ENCODE measurements around the gene SMARCA5.
"Not testable (repeated sequence)": the region's sequence is repeated elsewhere in the genome, so short reads cannot be mapped to it uniquely, and the experiment has no call there.

SMARCA5 gene

GRCh38 chr4:143524211-143524610, 10.7 kb downstream of the SMARCA5 start:
- no peak overlapping the region for H3K4me3 ChIP-seq (ENCODE audit: low read depth, low read length)
- H3K27ac ChIP-seq (ENCODE audit: extremely low read depth, low read depth, low read length) = no peak overlapping the region
- CTCF ChIA-PET = interaction anchor here (0.6 kb wide), 1 partner anchor 14 kb away, joined by 3 read pairs; no protein-coding TSS in a partner anchor
- TF ChIP-seq ZNF639 (tag by site-specific recombination; IDR thresholded peaks at IDR 0.05) = no peak
- no peak for TF ChIP-seq ZNF366 (tag by site-specific recombination; conservative IDR thresholded peaks at IDR 0.05)
- TF ChIP-seq ZNF561 (tag by site-specific recombination; IDR thresholded peaks at IDR 0.05; ENCODE audit: borderline replicate concordance) = no peak
- no peak for TF ChIP-seq ZNF580 (tag by site-specific recombination; IDR thresholded peaks at IDR 0.05)
- no peak for TF ChIP-seq HOXC10 (CRISPR knock-in tag; IDR thresholded peaks at IDR 0.05)
- TF ChIP-seq ZNF202 (tag by site-specific recombination; IDR thresholded peaks at IDR 0.05; ENCODE audit: borderline replicate concordance) = no peak
- TF ChIP-seq ZNF155 (tag by site-specific recombination; IDR thresholded peaks at IDR 0.05) = no peak
- no peak for TF ChIP-seq ZNF423 (tag by site-specific recombination; IDR thresholded peaks at IDR 0.05)
- no peak for TF ChIP-seq ZNF335 (tag by site-specific recombination; conservative IDR thresholded peaks at IDR 0.05)
- TF ChIP-seq ZNF623 (tag by site-specific recombination; IDR thresholded peaks at IDR 0.05) = no peak
- no peak for TF ChIP-seq ZNF677 (tag by site-specific recombination; IDR thresholded peaks at IDR 0.05)
- no peak for TF ChIP-seq ZNF16 (tag by site-specific recombination; IDR thresholded peaks at IDR 0.05; ENCODE audit: low read depth)
- TF ChIP-seq ZNF324 (tag by site-specific recombination; IDR thresholded peaks at IDR 0.05) = no peak
- TF ChIP-seq ZNF157 (tag by site-specific recombination; IDR thresholded peaks at IDR 0.05) = no peak
- TF ChIP-seq ZIC2 (tag by site-specific recombination; IDR thresholded peaks at IDR 0.05) = no peak
- POLR2A ChIA-PET = no interaction called here
- no peaks in the 10 kb centered on the region for H3K9me3 ChIP-seq (ENCODE audit: control insufficient read depth, insufficient read depth, low read depth, low read length)
- no peaks in the 10 kb centered on the region for H3K4me1 ChIP-seq (ENCODE audit: control insufficient read depth, insufficient read depth, low read length)
- H3K36me3 ChIP-seq (ENCODE audit: control insufficient read depth in 2 of 2, insufficient read depth in 1 of 2, low read length in 2 of 2) = peaks cover 16 to 92% of the 10 kb centered on the region in 2 experiments

- H3K9me3 ChIP-seq (ENCODE audit: control insufficient read depth, insufficient read depth, low read depth, low read length); H3K4me1 ChIP-seq (ENCODE audit: control insufficient read depth, insufficient read depth, low read length); H3K27ac ChIP-seq (ENCODE audit: extremely low read depth, low read depth, low read length); H3K4me3 ChIP-seq (ENCODE audit: low read depth, low read length); POLR2A ChIA-PET: not testable (repeated sequence)
- CTCF ChIA-PET = interaction anchor here (0.6 to 0.8 kb wide), 2 partner anchors 10 to 247 kb away, joined by 3 to 4 read pairs; no protein-coding TSS in a partner anchor
- H3K36me3 ChIP-seq (ENCODE audit: control insufficient read depth in 2 of 2, insufficient read depth in 1 of 2, low read length in 2 of 2) = peaks cover 38 to 94% of the 10 kb centered on the region in 2 experiments
Measured at GRCh38 chr4:143528046-143528445, 14.5 kb downstream of the SMARCA5 start.

- TF ChIP-seq ZNF24 (tag by site-specific recombination; IDR thresholded peaks at IDR 0.05) = no peak
- TF ChIP-seq ZNF292 (tag by site-specific recombination; IDR thresholded peaks at IDR 0.05; ENCODE audit: borderline replicate concordance, low read depth) = no peak
- TF ChIP-seq ZNF561 (tag by site-specific recombination; IDR thresholded peaks at IDR 0.05; ENCODE audit: borderline replicate concordance) = no peak
- TF ChIP-seq ZNF112 (tag by site-specific recombination; IDR thresholded peaks at IDR 0.05) = no peak
- TF ChIP-seq, protein P1, sequence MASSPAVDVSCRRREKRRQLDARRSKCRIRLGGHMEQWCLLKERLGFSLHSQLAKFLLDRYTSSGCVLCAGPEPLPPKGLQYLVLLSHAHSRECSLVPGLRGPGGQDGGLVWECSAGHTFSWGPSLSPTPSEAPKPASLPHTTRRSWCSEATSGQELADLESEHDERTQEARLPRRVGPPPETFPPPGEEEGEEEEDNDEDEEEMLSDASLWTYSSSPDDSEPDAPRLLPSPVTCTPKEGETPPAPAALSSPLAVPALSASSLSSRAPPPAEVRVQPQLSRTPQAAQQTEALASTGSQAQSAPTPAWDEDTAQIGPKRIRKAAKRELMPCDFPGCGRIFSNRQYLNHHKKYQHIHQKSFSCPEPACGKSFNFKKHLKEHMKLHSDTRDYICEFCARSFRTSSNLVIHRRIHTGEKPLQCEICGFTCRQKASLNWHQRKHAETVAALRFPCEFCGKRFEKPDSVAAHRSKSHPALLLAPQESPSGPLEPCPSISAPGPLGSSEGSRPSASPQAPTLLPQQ (tag by site-specific recombination; IDR thresholded peaks at IDR 0.05) = no peak
- no peak for TF ChIP-seq TCF7L2 (IDR thresholded peaks at IDR 0.05; ENCODE audit: borderline replicate concordance, low read depth, low read length)
- TF ChIP-seq ZNF404 (tag by site-specific recombination; IDR thresholded peaks at IDR 0.05) = no peak
- TF ChIP-seq ZNF19 (tag by site-specific recombination; IDR thresholded peaks at IDR 0.05; ENCODE audit: low read depth) = no peak
- TF ChIP-seq ZNF600 (tag by site-specific recombination; IDR thresholded peaks at IDR 0.05) = no peak
- CTCF ChIA-PET = interaction anchor here (0.5 to 2.2 kb wide), 6 partner anchors 13 to 450 kb away, joined by 3 to 8 read pairs (median 4); no protein-coding TSS in a partner anchor
- Histone ChIP-seq H3K4me3 (ENCODE audit: low read depth, low read length) (no peak overlapping the region), H3K9me3 (ENCODE audit: control insufficient read depth, insufficient read depth, low read depth, low read length) (no peaks in the 10 kb centered on the region), H3K27ac (ENCODE audit: extremely low read depth, low read depth, low read length) (no peak overlapping the region), H3K36me3 (ENCODE audit: control insufficient read depth in 2 of 2, insufficient read depth in 1 of 2, low read length in 2 of 2) (peaks cover 57 to 98% of the 10 kb centered on the region in 2 experiments), H3K4me1 (ENCODE audit: control insufficient read depth, insufficient read depth, low read length) (no peaks in the 10 kb centered on the region)
- POLR2A ChIA-PET = no interaction called here
Measured at GRCh38 chr4:143531380-143531779, 17.9 kb downstream of the SMARCA5 start.
